HTR-8/SVneo (cell line): Measurements from ENCODE around the gene MAS1L.
"Not testable (repeated sequence)": the region's sequence is repeated elsewhere in the genome, so short reads cannot be mapped to it uniquely, and the experiment has no call there.

ENCODE experiments used
- DNase-seq: peaks from one replicate; pipeline ENCODE4 v3.0.0; 2011; ENCODE audit warnings: low spot score, mixed read lengths; ENCODE audit not compliant: insufficient read length
- FAIRE-seq: peaks from 2 replicates; lab custom pipeline; 2011; peaks lifted over from hg19 to GRCh38; lab: Jason Lieb, UNC

MAS1L gene

DNA sequence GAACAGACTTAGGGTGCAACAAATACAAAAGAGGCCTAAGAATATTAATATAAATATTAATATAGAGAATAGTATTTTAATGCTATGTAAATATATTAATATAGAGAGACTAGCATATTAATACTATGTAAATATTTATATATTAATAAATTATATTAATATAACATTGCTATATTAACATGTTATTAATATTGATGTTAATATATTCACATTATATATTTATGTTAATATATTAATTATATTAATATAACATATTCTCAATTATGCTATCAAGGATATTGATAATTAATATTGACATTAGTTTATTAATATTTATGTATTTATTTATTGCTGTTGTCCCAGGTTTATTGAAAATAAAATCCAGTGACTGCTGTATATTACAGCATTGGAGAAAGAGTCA is 1.1 kb upstream of the MAS1L start:
- DNase-seq: no peak
- no peak for FAIRE-seq

GRCh38 chr6:29487131-29487530 is 625 bp downstream of the MAS1L start:
- DNase-seq: no peak
- FAIRE-seq: no peak

GRCh38 chr6:29486577-29486976 is 1.2 kb downstream of the MAS1L start:
- FAIRE-seq (no peak), DNase-seq (no peak)

DNA sequence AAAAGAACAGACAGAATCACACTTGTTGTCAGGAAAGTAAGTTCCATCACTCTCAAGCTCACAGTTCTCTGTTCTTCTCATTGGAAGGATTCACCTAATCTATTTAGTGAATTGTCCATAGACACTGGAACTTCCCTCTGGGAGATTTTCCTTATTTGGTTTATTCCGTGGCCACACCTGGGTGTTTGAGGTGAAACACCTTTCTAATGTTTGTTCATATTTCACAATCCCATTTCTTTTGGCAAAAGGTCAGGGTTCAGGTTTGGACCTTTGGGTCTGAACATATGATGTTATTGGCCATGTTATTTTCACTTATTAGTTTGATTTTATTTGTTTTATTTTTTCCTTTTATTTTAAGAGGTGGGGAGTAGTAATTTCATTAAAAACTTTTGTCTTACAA is 4.0 kb downstream of the MAS1L start:
- DNase-seq: no peak
- no peak for FAIRE-seq

GRCh38 chr6:29483186-29483585 is 4.6 kb downstream of the MAS1L start:
- DNase-seq (no peak), FAIRE-seq (no peak)

- DNase-seq (no peak), FAIRE-seq (no peak)
Observed at GRCh38 chr6:29479560-29479959, 8.2 kb downstream of the MAS1L start.

- DNase-seq: no peak
- no peak for FAIRE-seq
Observed at GRCh38 chr6:29478740-29479139, 9.0 kb downstream of the MAS1L start.

GRCh38 chr6:29477923-29478450 is 9.8 kb downstream of the MAS1L start:
- DNase-seq: no peak
- FAIRE-seq: no peak

DNA sequence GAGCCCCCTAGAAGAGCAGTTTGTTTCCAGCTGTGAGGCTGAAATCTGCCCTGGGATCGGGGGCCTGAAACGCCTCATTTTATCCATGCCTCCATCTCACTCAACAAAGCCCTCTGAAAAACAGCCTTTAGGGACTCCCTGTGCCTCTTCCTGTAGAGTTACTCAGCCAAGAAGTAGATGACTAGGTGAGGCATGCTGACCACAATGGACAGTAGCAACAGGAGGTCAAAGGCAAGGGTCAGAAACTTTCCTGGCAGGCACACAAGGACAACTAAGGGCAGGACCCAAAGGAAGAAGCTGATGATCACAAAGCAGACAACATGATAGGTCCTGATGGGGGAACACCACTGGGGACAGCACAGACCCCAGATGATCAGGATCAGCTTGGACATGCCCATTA is 12.8 kb downstream of the MAS1L start:
- FAIRE-seq (peak; percentile 9), DNase-seq (no peak)

GRCh38 chr6:29466241-29466640 is 21.5 kb downstream of the MAS1L start:
- FAIRE-seq (no peak), DNase-seq (no peak)

- DNase-seq (no peak), FAIRE-seq (no peak)
Observed at GRCh38 chr6:29465801-29466200, 22.0 kb downstream of the MAS1L start.

GRCh38 chr6:29465279-29465678 is 22.5 kb downstream of the MAS1L start:
- no peak for DNase-seq
- no peak for FAIRE-seq

DNA sequence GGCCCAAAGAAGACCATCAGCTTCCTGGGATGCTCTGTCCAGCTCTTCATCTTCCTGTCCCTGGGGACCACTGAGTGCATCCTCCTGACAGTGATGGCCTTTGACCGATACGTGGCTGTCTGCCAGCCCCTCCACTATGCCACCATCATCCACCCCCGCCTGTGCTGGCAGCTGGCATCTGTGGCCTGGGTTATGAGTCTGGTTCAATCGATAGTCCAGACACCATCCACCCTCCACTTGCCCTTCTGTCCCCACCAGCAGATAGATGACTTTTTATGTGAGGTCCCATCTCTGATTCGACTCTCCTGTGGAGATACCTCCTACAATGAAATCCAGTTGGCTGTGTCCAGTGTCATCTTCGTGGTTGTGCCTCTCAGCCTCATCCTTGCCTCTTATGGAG is 25.7 kb downstream of the MAS1L start:
- DNase-seq (no peak), FAIRE-seq (no peak)

DNA sequence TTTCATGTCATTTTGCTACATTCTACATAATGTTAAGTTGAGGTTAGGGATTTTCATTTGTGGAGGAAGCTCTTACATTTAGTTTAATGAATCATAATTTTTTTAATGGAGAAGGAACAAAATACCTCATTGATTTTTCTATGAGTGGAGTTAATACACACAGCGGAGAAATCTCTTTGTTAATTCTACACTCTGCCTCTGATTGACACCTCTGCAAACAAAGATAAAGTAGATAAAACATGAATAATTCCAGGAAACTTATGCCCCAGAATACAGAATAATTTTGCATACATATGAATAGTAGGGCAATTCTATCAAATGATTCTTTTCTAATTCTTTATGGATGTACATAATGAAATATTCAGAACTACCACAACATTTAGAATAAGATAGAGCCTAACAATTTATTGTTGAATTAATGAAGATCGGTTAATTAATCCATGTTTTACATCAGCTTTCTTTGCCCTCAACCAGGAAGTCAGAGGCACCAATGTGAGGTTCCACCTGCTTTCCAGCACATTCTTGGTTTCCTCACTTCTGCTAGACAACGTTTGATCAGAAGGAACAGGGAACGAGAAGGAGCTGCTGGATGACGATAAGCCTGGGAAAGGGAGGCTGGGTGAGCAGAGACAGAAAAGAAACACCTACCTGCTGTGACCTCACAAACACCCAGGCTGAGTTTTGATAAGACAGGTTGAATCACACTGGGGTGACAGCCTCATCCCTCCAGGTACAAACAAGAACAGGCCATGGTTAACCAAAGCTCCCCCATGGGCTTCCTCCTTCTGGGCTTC is 26.5 kb downstream of the MAS1L start:
- DNase-seq (no peak), FAIRE-seq (no peak)

DNA sequence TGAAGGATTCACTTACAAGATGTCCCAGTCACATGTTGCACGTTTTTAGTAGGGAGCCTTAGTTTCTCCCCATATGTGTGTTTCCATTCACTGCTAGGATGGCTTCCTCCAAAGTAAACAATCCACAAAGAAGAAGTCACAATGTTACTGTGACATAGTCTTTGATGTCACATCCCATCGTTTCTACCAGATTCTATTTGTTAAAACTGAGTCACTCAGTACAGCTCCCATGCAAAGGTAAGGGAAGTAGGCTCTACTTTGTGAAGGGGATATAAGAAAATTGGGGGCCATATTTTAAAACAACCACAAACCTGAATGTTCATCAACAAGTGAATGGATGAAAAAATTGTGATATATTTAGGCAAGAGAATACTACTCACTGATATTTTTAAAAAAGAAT is 30.8 kb downstream of the MAS1L start, which contains the start of the genes OR11A1 and OR2H1:
Gene OR11A1, minus strand, starts transcription at position 101 of the 400 bp plus-strand sequence. CDS start 29,430 bp downstream, outside the sequence.
Gene OR2H1, plus strand, starts transcription at position 185 of the 400 bp plus-strand sequence. CDS start 4,615 bp downstream, outside the sequence.
- FAIRE-seq (no peak), DNase-seq (no peak)

- FAIRE-seq: peak; percentile 62
Observed at GRCh38 chr6:29451471-29452193, 36.1 kb downstream of the MAS1L start.

DNA sequence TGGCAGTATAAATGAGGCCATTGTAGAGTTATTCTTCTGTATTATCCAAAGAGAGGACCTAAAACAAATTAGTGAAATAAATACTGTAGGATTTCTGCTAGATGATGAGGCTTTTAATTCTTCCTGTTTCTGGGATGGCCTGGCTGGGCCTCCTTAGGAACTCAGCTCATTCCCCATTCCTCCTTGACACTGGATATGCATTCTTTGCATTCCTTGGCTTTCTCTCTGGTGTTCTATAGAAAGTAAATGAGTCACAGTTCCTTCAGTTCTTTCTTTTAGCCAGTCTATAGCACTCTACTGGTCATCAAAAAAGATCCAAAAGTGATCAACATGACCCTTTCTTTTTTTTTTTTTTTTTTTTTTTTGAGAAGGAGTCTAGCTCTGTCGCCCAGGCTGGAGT is 40.1 kb downstream of the MAS1L start:
- FAIRE-seq (no peak), DNase-seq (peak; percentile 73)

More at GRCh38 chr6:29451471-29452193, 36.1 kb downstream of the MAS1L start:
- peak; percentile 29 for DNase-seq

DNA sequence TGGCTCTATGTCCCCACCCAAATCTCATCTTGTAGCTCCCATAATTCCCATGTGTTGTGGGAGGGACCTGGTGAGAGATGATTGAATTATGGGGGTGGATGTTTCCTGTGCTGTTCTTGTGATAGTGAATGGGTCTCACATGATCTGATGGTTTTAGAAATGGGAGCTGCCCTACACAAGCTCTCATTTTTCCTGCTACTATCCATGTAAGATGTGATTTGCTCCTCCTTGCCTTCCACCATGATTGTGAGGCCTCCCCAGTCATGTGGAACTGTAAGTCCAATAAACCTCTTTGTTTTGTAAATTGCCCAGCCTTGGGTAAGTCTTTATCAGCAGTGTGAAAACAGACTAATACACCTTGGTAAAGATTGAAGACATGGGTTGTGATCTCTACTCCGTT is 43.7 kb downstream of the MAS1L start:
- not testable (repeated sequence) for FAIRE-seq

DNA sequence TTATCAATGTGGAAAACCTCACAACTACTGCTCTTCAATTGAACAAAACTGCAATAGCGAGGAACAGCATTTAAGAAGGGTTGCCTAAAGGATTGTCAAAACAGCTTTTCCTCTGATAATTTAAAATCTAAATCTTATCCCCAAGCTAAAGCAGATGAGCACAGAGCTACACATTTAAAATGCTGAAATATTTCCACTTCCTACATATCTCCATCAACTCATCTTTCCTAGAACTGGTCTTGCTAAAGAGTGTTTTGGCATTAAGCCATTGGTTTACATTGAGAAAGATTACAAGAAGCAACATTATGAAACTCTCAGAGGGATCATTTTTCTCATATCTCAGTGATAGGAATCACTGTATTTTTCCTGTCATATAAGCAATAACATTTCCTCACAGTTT is 45.0 kb downstream of the MAS1L start:
- FAIRE-seq: no peak

More for the DNA sequence above, 43.7 kb downstream of the MAS1L start:
- DNase-seq: not testable (repeated sequence)

GRCh38 chr6:29439006-29439405 is 48.8 kb downstream of the MAS1L start, which contains the start of gene OR10C1:
OR10C1 (plus strand) TSS chr6:29439306; CDS start chr6:29440016, 710 bp downstream.
- DNase-seq (no peak), FAIRE-seq (no peak)

More for the DNA sequence above, 45.0 kb downstream of the MAS1L start:
- DNase-seq: no peak

DNA sequence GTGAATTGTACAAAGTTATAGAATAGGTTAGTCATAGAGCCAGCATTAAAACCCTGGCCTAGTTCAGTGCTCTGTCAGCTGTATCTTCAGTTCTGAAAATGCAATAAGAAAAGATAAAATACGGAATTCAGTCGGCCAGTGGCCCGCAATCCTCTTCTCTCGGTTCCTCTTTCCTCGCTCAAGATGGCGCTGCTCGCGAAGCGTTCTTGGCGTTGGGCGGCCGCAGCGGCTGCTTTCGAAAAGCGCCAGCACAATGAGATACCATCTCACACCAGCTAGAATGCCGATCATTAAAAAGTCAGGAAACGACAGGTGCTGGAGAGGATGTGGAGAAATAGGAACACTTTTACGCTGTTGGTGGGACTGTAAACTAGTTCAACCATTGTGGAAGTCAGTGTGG is 51.0 kb downstream of the MAS1L start:
- DNase-seq: not testable (repeated sequence)

More for the DNA sequence above, 51.0 kb downstream of the MAS1L start:
- FAIRE-seq: not testable (repeated sequence)
